Embryonic facial prominence (tissue), 1 donor: Measurements from ENCODE around the gene HSD17B8.
"Not testable (repeated sequence)": the region's sequence is repeated elsewhere in the genome, so short reads cannot be mapped to it uniquely, and the experiment has no call there.

Source experiments
- DNase-seq: peaks from one replicate; pipeline ENCODE4 v3.0.0-alpha.2; 2016; ENCODE audit errors: extremely low spot score

Gene HSD17B8

DNA sequence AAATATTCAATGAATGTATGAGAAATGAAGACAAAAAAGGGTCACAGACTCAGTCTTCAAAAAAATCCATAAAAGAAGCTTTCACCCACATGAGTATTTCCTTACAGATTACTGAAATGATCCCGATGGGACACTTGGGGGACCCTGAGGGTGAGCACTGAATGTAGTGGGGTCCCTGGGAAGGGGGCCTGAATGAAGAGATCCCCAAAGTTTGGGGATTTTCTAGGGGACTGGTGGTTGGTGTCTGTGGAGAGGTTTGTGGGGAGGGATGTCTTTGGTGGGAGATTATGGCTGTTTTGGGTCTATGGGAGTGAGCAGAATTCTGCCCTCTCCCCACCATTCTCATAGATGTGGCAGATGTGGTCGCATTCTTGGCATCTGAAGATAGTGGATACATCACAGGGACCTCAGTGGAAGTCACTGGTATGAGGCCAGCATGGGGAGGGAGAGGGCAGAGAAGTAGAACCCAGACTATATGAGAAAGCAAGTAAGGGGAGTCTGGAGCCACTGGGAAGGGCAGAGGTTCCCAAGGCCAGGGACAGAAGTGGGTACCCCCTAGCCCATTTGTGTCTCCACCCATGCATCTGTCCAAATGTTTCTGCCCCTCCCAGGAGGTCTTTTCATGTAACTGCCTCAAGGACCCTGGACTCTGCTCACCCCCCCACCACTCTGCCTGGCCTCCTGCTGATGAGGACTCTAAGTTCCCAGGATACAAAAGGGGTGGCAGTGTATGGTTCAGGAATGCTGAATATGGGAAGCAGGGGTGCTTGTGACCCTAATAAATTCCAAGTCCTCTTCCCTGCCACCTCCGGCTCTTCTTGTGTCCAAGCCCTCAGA is 1.8 kb downstream of the HSD17B8 start:
- DNase-seq: no peak

- no peak for DNase-seq
Observed at GRCh38 chr6:33206864-33207551, 2.6 kb downstream of the HSD17B8 start.

GRCh38 chr6:33207552-33208090 is 3.2 kb downstream of the HSD17B8 start:
- DNase-seq: no peak

GRCh38 chr6:33208091-33208967 is 3.9 kb downstream of the HSD17B8 start, which contains the start of gene RING1:
Gene RING1 (plus strand): TSS chr6:33208500. CDS start chr6:33208823, 323 bp downstream.
- DNase-seq: peak; percentile 86

DNA sequence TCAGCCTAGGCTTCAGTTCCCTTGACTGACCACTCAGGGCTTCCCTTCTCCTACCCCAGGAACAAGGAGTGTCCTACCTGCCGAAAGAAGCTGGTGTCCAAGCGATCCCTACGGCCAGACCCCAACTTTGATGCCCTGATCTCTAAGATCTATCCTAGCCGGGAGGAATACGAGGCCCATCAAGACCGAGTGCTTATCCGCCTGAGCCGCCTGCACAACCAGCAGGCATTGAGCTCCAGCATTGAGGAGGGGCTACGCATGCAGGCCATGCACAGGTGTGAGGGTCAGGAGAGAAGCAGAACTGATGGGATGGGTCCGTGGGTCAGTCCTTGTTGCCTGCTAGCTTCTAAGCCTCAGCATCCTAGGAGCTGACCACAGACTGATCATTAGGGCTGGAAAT is 5.4 kb downstream of the HSD17B8 start:
- DNase-seq: no peak

GRCh38 chr6:33211136-33211535 is 6.7 kb downstream of the HSD17B8 start:
- no peak for DNase-seq

DNA sequence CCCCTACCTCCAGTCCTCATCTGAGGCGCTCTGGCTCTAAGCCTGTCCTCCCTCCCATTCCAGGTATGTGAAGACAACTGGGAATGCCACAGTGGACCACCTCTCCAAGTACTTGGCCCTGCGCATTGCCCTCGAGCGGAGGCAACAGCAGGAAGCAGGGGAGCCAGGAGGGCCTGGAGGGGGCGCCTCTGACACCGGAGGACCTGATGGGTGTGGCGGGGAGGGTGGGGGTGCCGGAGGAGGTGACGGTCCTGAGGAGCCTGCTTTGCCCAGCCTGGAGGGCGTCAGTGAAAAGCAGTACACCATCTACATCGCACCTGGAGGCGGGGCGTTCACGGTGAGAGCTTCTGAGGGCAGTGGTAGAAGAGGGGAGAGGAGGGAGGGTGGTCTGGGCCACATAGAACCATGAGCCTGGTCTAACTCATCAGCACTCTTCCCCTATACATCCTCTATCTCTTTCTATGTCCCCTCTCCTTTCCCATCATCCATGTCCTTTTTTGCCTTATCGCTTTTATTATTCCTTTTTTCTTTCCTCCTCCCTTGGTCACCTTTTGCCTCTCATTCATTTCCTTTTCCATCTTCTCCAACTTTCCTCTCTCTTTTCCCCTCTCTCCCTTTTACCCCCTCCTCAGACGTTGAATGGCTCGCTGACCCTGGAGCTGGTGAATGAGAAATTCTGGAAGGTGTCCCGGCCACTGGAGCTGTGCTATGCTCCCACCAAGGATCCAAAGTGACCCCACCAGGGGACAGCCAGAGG is 7.4 kb downstream of the HSD17B8 start:
- DNase-seq: no peak

DNA sequence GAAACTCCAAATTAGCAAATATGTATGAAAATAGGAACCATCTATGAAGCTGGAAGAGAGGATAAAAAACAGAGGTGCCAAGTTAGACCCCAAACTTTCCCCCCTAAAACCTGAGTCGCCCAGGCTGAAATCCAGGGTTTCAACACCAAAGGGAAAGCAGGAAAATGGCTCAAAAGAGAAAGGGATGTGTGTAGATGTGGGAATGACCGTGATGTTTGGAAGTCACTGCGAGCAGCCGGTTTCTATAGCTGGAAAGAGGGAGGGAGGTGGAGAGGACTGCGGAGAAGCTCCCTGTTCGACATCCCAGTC is 8.4 kb downstream of the HSD17B8 start:
- no peak for DNase-seq

DNA sequence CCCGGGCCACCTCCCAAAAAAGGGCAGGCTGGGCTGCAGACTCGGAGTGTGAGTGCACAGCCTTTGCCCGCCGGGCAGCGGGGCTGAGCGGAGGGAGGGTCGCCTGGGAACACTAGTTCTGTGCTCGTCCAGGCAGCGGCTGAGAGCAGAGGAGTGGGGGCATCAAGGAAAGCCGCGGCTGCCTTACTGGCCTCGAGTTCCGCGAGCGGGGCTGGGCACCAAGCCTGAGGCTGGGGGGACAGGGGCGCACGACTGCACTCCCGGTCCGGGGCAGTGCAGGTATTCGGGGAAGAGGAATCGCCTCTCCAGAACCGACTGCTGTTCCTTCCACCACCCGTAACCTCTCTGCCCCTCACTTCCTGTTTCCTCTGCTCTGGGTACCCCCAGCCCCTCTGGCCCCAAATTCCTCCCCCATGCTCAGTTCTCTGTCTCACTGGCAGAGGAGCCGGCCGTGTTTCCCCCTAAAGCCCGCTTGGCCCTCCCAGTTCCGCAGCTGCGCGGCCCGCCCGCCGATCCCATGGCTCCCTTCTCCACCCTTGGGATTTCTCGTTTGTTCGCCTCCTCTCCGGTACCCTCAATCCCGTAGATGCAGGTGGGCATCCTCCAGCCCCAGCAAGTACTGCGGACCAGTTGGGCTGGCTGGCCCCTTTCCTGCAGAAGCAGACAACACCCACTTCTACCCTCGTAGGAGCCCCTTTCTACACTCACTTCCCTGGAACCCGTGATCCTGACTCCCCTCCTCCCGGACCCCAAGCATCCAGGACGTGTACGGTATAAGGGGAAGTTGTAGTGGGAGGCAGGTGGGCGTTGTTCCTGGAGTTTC is 8.9 kb downstream of the HSD17B8 start:
- no peak for DNase-seq

- no peak for DNase-seq
Observed at GRCh38 chr6:33213989-33214335, 9.5 kb downstream of the HSD17B8 start.

DNA sequence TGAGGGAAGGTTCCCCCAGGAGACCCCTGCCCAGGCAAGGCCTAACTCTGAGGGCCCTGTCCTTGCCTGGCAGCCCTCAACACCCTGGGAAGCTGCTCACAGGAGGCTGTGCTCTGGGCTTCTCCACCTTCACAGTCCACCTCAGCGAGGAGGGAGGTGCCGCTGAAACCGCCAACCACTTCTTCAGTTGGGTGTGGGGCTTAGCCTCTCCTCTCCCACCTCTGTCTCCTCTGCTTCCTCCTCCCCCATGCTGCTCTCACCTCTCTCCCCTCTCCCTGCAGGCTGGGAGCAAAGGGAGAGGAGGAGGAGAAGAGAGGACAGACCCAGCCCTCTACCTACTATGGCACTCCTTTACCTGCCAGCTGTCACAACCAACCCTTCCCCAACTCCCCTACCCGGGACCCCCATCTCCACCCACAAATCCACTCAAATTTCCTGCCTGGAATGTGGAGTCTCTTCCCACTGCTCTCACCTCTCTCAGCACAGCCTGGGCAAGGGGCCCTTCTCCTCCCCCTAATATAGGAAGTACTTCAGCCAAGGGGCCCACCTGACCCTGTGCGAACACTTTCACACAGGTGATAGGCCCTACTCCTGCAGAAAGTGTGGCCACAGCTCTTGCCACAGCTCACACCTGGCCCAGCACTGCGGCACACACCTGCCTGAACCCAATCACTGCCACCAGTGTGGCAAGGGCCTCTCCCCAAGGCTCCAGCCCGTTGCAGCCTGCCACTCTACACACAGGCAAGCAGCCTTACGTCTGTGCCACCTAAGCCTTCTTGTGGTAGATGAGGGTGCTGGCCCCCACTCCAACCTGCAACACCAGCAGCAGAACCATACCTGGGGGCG is 11.0 kb downstream of the HSD17B8 start:
- DNase-seq: no peak

- no peak for DNase-seq
Observed at GRCh38 chr6:33216117-33216649, 11.7 kb downstream of the HSD17B8 start.

DNA sequence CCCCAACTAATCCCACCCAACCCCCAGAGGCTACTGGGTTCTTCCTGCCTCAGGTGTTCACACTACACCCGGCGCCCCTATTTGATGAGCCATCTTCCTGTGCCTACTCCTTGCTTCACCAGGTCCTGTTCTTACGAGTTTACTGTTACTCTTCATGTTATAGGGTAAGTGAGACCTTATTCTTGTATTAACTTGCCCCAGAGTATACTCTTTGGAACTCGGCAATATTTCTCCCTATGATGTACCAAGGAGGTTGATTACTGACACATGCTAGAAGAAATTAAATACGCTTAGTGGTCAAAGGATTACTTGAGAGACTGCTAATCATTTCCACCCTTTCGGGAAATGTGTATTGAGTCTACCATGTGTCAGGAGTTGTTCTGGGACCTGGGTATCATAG is 12.8 kb downstream of the HSD17B8 start:
- DNase-seq: no peak

DNA sequence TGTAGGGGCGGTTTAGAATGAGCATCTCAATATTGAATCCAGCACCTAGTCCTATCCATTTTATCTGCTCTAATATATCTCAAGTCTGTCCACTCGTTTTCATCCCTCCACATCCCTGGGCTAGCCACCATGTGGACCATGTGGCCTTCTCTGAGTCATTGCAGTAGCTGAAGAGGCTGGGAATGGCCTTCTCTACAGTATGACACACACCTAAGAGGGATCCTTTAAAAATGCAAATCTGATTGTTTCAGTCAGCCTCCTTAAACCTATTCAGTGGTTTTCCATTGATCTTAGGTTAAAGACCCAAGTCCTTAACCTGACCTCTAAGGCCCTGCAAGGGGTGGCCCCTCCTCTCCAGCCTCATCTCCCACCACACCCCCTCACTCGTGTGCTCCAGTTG is 13.2 kb downstream of the HSD17B8 start:
- DNase-seq: no peak

DNA sequence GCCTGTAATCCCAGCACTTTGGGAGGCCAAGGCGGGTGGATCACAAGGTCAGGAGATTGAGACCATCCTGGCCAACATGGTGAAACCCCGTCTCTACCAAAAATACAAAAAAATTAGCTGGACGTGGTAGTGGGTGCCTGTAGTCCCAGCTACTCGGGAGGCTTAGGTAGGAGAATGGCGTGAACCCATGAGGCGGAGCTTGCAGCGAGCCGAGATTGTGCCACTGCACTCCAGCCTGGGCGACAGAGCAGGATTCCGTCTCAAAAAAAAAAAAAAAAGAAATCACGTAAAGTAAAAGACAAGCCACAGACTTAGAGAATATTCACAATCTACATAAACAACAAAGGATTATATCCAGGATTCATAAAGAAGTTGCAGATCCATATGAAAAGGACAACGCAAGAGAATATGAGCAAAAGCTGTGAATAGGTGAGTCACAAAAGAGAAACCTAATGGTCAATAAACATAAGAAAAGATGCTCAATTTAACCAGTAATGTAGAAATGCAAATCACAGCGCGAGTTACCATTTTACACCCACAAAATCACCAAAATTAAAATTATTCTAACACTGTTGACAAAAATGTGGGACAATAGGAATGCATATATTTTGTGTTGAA is 22.2 kb downstream of the HSD17B8 start:
- not testable (repeated sequence) for DNase-seq

DNA sequence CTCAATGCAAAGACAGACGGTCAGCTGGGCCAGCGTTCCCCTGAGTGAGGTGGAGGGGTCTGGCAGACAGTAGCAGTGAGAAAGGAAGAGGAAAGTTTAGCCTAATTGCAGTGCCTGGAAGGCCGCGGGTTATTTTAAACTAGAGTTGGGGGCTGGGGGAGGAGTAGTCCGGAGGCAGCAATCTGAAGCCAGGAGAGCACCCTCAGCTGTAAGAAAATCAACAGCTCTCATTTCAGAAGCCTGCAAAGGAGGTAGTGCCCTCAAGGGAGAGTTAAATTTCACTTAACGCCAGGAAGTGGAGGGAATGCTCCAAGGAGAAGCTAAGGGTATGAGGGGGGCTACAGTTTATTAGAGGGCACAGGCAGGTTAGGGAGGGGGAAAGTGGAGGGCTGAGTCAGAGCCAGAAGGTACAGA is 30.8 kb downstream of the HSD17B8 start:
- DNase-seq: no peak

DNA sequence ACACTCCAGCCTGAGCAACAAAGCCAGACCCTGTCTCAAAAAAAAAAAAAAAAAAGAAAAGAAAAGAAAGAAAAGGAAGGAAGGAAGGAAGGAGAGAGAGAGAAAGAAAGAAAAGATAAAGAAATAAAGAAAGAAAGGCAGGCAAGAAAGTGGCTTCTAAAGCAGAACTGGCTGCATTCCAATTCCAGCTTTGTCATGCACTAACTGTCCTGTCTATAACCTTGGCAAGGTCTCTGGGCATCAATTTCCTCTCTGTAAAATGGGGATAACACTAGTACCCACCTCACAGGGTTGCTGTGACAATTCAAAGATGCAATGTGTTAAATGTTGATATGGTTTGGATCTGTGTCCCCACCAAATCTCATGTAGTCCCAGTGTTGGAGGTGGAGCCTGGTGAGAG is 31.9 kb downstream of the HSD17B8 start:
- no peak for DNase-seq

- no peak for DNase-seq
Observed at GRCh38 chr6:33236852-33237251, 32.4 kb downstream of the HSD17B8 start.

DNA sequence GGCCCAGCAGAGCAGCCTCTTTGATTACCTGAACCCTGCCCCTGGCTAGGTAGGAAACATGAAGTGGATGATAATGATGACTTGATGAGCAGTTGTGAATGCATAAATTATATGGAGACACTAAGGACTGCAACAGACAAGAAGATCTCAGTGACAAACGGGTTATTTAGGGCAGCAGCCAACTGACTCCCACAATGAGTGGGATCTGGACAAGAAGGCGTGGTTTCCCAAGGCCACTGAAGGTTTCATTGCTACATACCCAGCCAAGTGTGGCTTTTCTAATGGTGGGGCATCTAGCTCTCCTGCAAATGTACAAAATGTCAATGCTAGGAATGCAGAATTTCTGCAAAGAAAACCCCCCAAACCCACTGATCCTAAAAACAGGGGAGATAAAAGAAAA is 33.3 kb downstream of the HSD17B8 start:
- no peak for DNase-seq
